GM12892 (cell line): ENCODE results near the gene ENDOU.

ENCODE experiments used
- POLR2A ChIP-seq: IDR thresholded peaks from 2 replicates; pipeline ENCODE4 v1.6.1; 2011; ENCODE audit warnings: low read depth, low read length, control low read depth
- POLR2AphosphoS5 ChIP-seq: IDR thresholded peaks from 2 replicates; pipeline ENCODE4 v1.6.1; 2011; ENCODE audit warnings: low read depth, low read length, control low read depth

- TF ChIP-seq POLR2AphosphoS5 (no peak), POLR2A (no peak)
These were observed 21.8 kb upstream of the ENDOU start for GRCh38 chr12:47747126-47747525.
